ENCODE results near the gene PPP1R3F. TPM values are rescaled to one million over a fixed set of nuclear protein-coding genes. Genes with fewer than 3 reads are reported as not detected.

PPP1R3F gene
- total and polyA plus RNA-seq, 9 of the 15 experiments (the other 6 are each of a cell fraction or from before 2014, with no cell fraction given), result 0.03 to 0.91 (median 0.43) TPM; not detected in 1

DNA sequence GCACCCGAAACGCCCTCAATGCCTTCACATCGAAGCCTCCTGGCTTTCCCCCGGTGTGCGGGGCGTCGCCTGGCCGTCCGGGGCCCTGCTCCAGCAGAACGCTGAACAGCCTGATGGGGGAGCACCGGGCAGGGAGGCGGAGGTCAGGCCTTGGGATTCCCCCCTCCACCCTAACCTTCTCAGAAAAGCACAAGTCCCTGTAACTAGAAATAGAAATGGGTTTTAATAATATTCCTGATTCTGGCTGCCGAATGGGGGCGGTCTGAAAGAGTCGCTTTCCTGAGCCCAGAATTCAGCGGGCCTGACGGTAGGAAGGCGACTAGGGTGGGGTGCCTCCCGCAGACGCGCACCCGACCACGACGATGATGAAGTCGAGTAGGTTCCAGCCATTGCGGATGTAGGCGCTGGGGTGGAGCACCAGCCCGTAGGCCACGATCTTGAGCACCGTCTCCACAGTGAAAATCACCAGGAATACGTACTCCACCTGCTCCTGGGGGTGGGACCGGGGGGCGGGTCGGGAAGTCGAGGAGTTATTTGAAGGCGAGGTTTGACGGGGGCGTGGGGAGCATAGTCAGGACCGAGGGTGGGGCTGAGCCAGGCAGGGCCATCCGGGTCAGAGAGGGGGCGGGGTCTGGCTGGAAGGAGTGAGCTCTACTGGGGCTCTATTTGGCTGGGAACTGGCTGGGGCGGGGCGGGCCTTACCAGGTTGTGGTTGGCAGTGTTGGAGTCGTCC, 38.9 kb upstream of the PPP1R3F start (continued):
- TF ChIP-seq HDAC2 (IDR thresholded peaks at IDR 0.05) (0 out of 2 replicates have a peak, but pooled peaks have one; percentile 30), NCOA6 (IDR thresholded peaks at IDR 0.05) (no peak), RB1 (IDR thresholded peaks at IDR 0.05; ENCODE audit: low read depth) (peak; percentile 35; the same call in 1 of the 2 replicates), POLR2AphosphoS2 (IDR thresholded peaks at IDR 0.05; ENCODE audit: low read length) (no peak), ZNF507 (tag; conservative IDR thresholded peaks at IDR 0.05) (no peak), DMBX1 (CRISPR knock-in tag; IDR thresholded peaks at IDR 0.05; ENCODE audit: borderline replicate concordance) (no peak), ZNF586 (CRISPR knock-in tag; conservative IDR thresholded peaks at IDR 0.05) (no peak), FOS (IDR thresholded peaks at IDR 0.05; ENCODE audit: extremely low read depth, insufficient read length) (no peak), ZBTB1 (CRISPR knock-in tag; IDR thresholded peaks at IDR 0.05; ENCODE audit: borderline replicate concordance, low read depth) (no peak), HDAC1 (IDR thresholded peaks at IDR 0.05) (no peak), SREBF1 (IDR thresholded peaks at IDR 0.05; ENCODE audit: borderline replicate concordance, low read depth, low read length) (no peak), POU5F1 (IDR thresholded peaks at IDR 0.05; ENCODE audit: borderline replicate concordance, low read depth, low read length, partially characterized antibody) (no peak)
- TF ChIP-seq, protein P1, sequence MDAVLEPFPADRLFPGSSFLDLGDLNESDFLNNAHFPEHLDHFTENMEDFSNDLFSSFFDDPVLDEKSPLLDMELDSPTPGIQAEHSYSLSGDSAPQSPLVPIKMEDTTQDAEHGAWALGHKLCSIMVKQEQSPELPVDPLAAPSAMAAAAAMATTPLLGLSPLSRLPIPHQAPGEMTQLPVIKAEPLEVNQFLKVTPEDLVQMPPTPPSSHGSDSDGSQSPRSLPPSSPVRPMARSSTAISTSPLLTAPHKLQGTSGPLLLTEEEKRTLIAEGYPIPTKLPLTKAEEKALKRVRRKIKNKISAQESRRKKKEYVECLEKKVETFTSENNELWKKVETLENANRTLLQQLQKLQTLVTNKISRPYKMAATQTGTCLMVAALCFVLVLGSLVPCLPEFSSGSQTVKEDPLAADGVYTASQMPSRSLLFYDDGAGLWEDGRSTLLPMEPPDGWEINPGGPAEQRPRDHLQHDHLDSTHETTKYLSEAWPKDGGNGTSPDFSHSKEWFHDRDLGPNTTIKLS (IDR thresholded peaks at IDR 0.05; ENCODE audit: borderline replicate concordance, low read depth), result no peak
- TF ChIP-seq, protein P2, sequence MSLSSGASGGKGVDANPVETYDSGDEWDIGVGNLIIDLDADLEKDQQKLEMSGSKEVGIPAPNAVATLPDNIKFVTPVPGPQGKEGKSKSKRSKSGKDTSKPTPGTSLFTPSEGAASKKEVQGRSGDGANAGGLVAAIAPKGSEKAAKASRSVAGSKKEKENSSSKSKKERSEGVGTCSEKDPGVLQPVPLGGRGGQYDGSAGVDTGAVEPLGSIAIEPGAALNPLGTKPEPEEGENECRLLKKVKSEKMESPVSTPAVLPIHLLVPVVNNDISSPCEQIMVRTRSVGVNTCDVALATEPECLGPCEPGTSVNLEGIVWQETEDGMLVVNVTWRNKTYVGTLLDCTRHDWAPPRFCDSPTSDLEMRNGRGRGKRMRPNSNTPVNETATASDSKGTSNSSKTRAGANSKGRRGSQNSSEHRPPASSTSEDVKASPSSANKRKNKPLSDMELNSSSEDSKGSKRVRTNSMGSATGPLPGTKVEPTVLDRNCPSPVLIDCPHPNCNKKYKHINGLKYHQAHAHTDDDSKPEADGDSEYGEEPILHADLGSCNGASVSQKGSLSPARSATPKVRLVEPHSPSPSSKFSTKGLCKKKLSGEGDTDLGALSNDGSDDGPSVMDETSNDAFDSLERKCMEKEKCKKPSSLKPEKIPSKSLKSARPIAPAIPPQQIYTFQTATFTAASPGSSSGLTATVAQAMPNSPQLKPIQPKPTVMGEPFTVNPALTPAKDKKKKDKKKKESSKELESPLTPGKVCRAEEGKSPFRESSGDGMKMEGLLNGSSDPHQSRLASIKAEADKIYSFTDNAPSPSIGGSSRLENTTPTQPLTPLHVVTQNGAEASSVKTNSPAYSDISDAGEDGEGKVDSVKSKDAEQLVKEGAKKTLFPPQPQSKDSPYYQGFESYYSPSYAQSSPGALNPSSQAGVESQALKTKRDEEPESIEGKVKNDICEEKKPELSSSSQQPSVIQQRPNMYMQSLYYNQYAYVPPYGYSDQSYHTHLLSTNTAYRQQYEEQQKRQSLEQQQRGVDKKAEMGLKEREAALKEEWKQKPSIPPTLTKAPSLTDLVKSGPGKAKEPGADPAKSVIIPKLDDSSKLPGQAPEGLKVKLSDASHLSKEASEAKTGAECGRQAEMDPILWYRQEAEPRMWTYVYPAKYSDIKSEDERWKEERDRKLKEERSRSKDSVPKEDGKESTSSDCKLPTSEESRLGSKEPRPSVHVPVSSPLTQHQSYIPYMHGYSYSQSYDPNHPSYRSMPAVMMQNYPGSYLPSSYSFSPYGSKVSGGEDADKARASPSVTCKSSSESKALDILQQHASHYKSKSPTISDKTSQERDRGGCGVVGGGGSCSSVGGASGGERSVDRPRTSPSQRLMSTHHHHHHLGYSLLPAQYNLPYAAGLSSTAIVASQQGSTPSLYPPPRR (CRISPR knock-in tag; IDR thresholded peaks at IDR 0.05; ENCODE audit: borderline replicate concordance), result no peak
- TF ChIP-seq, protein P3, sequence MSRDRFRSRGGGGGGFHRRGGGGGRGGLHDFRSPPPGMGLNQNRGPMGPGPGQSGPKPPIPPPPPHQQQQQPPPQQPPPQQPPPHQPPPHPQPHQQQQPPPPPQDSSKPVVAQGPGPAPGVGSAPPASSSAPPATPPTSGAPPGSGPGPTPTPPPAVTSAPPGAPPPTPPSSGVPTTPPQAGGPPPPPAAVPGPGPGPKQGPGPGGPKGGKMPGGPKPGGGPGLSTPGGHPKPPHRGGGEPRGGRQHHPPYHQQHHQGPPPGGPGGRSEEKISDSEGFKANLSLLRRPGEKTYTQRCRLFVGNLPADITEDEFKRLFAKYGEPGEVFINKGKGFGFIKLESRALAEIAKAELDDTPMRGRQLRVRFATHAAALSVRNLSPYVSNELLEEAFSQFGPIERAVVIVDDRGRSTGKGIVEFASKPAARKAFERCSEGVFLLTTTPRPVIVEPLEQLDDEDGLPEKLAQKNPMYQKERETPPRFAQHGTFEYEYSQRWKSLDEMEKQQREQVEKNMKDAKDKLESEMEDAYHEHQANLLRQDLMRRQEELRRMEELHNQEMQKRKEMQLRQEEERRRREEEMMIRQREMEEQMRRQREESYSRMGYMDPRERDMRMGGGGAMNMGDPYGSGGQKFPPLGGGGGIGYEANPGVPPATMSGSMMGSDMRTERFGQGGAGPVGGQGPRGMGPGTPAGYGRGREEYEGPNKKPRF (IDR thresholded peaks at IDR 0.05; ENCODE audit: low read depth, low read length), result no peak
- TF ChIP-seq, protein P4, sequence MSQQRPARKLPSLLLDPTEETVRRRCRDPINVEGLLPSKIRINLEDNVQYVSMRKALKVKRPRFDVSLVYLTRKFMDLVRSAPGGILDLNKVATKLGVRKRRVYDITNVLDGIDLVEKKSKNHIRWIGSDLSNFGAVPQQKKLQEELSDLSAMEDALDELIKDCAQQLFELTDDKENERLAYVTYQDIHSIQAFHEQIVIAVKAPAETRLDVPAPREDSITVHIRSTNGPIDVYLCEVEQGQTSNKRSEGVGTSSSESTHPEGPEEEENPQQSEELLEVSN (IDR thresholded peaks at IDR 0.05; ENCODE audit: borderline replicate concordance in 1 of 2, extremely low read depth in 1 of 2, insufficient read depth in 1 of 2, insufficient read length in 1 of 2, low read depth in 1 of 2, low read length in 1 of 2, poor library complexity in 1 of 2, severe bottlenecking in 1 of 2), result no peak

Data from K562 (cell line).